ENCODE data around the gene MAPKAP1.

Gene MAPKAP1

DNA sequence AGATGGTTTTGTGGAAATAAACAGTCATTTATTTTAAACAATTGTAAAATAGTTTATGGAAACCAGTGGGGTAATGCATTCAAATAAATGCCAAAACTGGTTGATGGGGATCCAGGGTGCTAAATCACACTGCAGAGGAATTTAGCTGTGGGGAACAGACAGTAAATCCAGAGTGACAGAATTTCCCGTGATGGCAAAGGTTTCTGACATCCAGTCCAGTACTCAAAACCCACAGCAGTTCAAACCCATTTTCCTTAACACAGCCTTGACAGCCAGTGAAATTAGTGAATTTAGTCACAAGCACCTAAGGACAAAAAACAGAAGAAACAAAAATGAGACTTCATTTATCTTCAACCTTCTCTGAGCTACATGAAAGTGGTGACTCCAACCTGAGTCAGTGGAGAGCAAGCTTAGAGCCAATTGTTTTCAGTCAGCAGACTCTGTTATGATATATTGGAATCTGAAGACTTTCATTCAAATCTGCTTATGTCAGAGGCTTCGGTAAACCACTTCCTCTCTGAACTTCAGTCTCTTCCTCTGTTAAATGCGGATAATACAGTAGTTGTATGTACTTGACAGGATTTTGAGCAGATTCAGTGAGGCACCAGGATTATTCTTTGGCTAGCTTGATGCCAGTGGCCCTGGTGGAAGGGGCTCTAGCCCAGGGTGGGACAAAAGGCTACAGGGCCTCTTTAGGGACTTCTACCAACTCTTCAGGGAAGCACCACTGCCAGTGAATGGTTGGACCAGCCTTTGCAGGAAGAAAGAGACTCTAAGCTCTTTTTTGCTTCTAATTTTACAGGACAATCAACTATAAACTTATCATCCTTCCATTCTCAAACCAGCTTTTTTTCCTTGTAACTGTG is 185.3 kb downstream of the MAPKAP1 start:
- H3K4me3 ChIP-seq (replicated peaks; ENCODE audit: low read depth, low read length), result peak overlapping the region; percentile 10
- peak; percentile 93 for DNase-seq (ENCODE audit: low read depth)
- TF ChIP-seq, protein P1, sequence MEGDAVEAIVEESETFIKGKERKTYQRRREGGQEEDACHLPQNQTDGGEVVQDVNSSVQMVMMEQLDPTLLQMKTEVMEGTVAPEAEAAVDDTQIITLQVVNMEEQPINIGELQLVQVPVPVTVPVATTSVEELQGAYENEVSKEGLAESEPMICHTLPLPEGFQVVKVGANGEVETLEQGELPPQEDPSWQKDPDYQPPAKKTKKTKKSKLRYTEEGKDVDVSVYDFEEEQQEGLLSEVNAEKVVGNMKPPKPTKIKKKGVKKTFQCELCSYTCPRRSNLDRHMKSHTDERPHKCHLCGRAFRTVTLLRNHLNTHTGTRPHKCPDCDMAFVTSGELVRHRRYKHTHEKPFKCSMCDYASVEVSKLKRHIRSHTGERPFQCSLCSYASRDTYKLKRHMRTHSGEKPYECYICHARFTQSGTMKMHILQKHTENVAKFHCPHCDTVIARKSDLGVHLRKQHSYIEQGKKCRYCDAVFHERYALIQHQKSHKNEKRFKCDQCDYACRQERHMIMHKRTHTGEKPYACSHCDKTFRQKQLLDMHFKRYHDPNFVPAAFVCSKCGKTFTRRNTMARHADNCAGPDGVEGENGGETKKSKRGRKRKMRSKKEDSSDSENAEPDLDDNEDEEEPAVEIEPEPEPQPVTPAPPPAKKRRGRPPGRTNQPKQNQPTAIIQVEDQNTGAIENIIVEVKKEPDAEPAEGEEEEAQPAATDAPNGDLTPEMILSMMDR (IDR thresholded peaks at IDR 0.05; ENCODE audit: low read length, missing control alignments), result no peak

DNA sequence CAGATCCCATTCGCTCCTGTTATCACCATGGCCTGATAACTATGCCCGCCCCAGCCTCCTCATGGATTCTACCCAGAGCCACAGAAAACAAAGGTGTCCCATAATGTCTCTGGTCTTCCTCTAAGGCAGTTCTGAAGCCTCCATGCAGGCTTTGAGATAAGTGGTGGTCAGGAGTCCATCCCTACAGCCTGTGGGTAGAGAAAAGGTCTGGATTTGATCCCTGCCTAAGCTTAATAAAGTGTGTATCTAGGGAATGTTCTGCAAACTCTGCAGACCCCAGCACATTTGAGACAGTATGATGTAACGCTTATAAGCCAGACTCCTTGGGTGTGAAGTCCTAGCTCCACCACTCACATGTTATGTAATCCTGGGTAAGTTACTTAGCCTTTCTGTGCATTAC is 187.3 kb downstream of the MAPKAP1 start:
- H3K4me3 ChIP-seq (replicated peaks; ENCODE audit: low read depth, low read length), result no peak overlapping the region
- TF ChIP-seq, protein P1 (IDR thresholded peaks at IDR 0.05; ENCODE audit: low read length, missing control alignments), result no peak
- DNase-seq (ENCODE audit: low read depth), result no peak

DNA sequence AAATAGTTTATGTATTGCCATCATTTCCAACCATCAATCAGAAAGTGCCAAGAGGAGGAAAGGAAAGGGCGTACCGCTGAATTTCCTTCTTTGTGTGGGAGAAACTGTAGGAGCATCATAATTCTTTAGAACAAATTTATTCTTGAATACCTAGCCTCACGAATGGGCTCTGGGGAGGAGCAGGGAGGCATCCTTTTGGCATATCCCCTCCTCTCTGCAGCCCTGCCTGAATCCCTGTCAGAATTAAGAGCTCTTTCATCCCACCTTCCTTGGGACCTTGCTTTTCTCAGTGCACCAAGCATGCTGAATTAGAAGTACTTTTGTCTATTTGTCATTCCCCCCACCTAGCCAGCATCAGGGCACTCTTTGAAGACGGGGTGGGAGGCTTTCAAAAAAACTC is 189.4 kb downstream of the MAPKAP1 start:
- no peak for DNase-seq (ENCODE audit: low read depth)
- TF ChIP-seq, protein P1 (IDR thresholded peaks at IDR 0.05; ENCODE audit: low read length, missing control alignments), result no peak
- no peak overlapping the region for H3K4me3 ChIP-seq (replicated peaks; ENCODE audit: low read depth, low read length)

DNA sequence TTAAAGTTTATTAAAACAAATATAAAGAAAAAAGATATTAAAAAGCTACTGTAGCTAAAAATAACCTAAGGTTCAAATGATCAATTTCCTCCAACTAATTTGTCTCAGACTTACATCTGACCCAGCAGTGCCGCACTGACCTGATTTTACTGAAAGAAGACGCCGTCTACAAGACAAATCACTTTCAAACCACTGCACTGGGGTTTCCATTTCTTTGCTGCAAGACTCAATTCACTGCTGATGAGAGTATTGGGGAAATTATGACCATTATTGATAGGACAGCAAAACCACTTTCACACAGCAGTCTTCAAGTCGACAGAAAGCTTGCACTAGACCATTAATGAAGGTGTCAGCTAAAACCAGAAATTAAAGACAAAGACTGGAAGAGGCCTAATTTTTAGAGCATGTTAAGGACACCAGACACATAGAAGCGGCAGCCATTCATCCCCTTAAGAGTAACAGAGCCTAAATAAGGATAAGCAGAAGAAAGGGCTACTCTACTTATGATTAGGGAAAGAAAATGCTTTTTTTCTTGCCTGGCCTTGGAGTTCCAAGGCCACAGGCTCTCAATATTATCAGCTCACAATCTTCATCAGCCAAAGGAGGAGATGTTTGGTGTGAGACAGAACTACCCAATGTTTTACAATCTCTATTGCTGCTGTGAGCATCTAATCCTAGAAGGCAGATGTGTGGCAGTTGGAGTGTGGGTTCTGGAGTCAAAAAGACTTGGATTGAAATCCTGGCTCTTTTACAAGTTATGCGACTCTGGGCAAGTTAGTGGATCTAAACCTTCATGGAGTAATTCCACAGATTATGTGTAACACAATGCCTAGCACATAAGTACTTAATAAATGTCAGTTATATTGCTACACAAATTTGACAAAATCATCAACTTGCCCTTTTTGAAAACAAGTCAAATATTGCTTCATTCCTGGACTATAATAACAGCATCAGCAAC is 190.7 kb downstream of the MAPKAP1 start:
- no peak for DNase-seq (ENCODE audit: low read depth)
- no peak overlapping the region for H3K4me3 ChIP-seq (replicated peaks; ENCODE audit: low read depth, low read length)
- TF ChIP-seq, protein P1 (IDR thresholded peaks at IDR 0.05; ENCODE audit: low read length, missing control alignments), result no peak

DNA sequence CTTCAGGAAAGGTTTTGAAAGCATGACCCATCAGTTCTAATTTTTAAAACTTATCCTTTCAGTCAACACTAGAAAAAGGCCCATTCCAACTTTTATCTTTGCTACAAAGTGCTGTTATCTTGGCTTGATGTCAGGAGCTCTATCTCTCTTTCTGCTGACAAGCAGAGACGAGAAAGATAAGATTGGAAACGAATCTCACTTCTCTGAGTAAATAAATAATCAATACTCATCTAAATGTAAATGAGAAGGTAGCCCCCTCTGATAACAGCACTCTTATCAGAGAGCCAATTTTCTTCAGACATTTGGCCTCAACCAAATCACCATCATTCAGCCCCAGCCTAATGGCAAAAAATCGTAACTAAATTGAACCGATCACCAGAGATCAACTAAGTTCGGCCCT is 191.7 kb downstream of the MAPKAP1 start:
- TF ChIP-seq, protein P1 (IDR thresholded peaks at IDR 0.05; ENCODE audit: low read length, missing control alignments), result no peak
- no peak for DNase-seq (ENCODE audit: low read depth)
- H3K4me3 ChIP-seq (replicated peaks; ENCODE audit: low read depth, low read length), result no peak overlapping the region

DNA sequence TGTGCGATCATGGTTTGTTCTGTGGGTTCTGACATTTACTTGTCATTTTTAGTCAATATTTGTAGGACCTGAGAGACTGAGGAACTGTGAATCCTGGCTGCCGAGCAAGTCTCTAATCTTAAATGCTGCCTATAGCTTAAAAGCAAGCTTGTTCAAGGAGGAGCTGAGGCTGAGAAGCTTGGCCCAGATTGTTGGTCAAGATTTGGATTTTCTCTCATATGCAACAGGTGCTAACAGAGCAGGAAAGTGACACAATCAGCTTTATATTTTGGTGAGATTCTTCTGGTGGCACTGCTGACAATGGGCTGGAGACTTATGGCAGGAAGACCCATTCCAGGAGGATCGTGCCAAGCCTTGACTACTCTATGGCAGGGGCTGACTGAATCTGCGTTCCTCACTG is 192.5 kb downstream of the MAPKAP1 start:
- DNase-seq (ENCODE audit: low read depth), result no peak
- TF ChIP-seq, protein P1 (IDR thresholded peaks at IDR 0.05; ENCODE audit: low read length, missing control alignments), result no peak
- H3K4me3 ChIP-seq (replicated peaks; ENCODE audit: low read depth, low read length), result no peak overlapping the region
